HG03342 (cell line): ENCODE measurements around the gene ARRDC5.
"Not testable (repeated sequence)": the region's sequence is repeated elsewhere in the genome, so short reads cannot be mapped to it uniquely, and the experiment has no call there.

ENCODE experiments used
- ATAC-seq: cut with Tn5 transposase; IDR thresholded peaks from one replicate; pipeline ENCODE4 v1.9.1; 2021; ENCODE audit warnings: mild to moderate bottlenecking, moderate library complexity; ENCODE audit not compliant: unreplicated experiment

The ARRDC5 gene

GRCh38 chr19:4871711-4872110 is 31.0 kb downstream of the ARRDC5 start:
- no peak for ATAC-seq

GRCh38 chr19:4870025-4870700 is 32.5 kb downstream of the ARRDC5 start:
- ATAC-seq = no peak

GRCh38 chr19:4868286-4868834 is 34.3 kb downstream of the ARRDC5 start:
- ATAC-seq = no peak

GRCh38 chr19:4867534-4868285 is 35.0 kb downstream of the ARRDC5 start, which contains the start of gene PLIN3:
Gene PLIN3, minus strand, starts transcription at chr19:4867667. Its CDS starts 6,273 bp downstream, at chr19:4861394.
- ATAC-seq = peak; percentile 67

- no peak for ATAC-seq
Observed at GRCh38 chr19:4866595-4867424, 35.9 kb downstream of the ARRDC5 start.

GRCh38 chr19:4861147-4861546 is 41.5 kb downstream of the ARRDC5 start:
- no peak for ATAC-seq

GRCh38 chr19:4859697-4860096 is 43.0 kb downstream of the ARRDC5 start:
- no peak for ATAC-seq

GRCh38 chr19:4856468-4856867 is 46.2 kb downstream of the ARRDC5 start:
- not testable (repeated sequence) for ATAC-seq

GRCh38 chr19:4853506-4853905 is 49.2 kb downstream of the ARRDC5 start:
- ATAC-seq = not testable (repeated sequence)

- no peak for ATAC-seq
Observed at GRCh38 chr19:4852484-4852883, 50.2 kb downstream of the ARRDC5 start.

GRCh38 chr19:4851551-4852290 is 51.0 kb downstream of the ARRDC5 start:
- no peak for ATAC-seq

- ATAC-seq = no peak
Observed at GRCh38 chr19:4849019-4849418, 53.7 kb downstream of the ARRDC5 start.

- ATAC-seq = no peak
Observed at GRCh38 chr19:4847190-4847973, 55.3 kb downstream of the ARRDC5 start.

GRCh38 chr19:4845975-4846374 is 56.7 kb downstream of the ARRDC5 start:
- ATAC-seq = not testable (repeated sequence)

- no peak for ATAC-seq
Observed at GRCh38 chr19:4844348-4845179, 58.1 kb downstream of the ARRDC5 start.

- ATAC-seq = no peak
Observed at GRCh38 chr19:4843647-4843965, 59.1 kb downstream of the ARRDC5 start.
